GM23338 (cell line): ENCODE data around the gene SIRT3. TPM values are rescaled to one million over a fixed set of nuclear protein-coding genes. Genes with fewer than 3 reads are reported as not detected.

Experiments
- ATAC-seq: fragments of 200-7000 bp; cut with Tn5 transposase; 3 replicates; pipeline ENCODE4 v1.9.1; 2020
- DNase-seq: peaks from one replicate; pipeline ENCODE4 v3.0.0-alpha.2; 2015; ENCODE audit warnings: low spot score
- H2AFZ ChIP-seq: fragments of 200-600 bp; sonication (generic); 2 replicates; pipeline ENCODE4 v1.8.0; 2016; ENCODE audit warnings: antibody characterized with exemption, mild to moderate bottlenecking, moderate library complexity
- H3F3A ChIP-seq: fragments of 200-600 bp; sonication (generic); replicated peaks from 2 replicates; pipeline ENCODE4 v1.8.0; 2017; ENCODE audit warnings: antibody characterized with exemption, mixed run types, low read depth
- H3K27ac ChIP-seq: fragments of 200-600 bp; sonication (generic); 2 replicates; pipeline ENCODE4 v1.6.1; 2016; ENCODE audit warnings: low read depth
- H3K27me3 ChIP-seq: fragments of 200-600 bp; sonication (generic); 2 replicates; pipeline ENCODE4 v1.8.0; 2016; ENCODE audit warnings: mild to moderate bottlenecking, mixed run types, moderate library complexity; ENCODE audit not compliant: insufficient read depth
- H3K36me3 ChIP-seq: fragments of 200-600 bp; sonication (generic); 2 replicates; pipeline ENCODE4 v1.8.0; 2016; ENCODE audit warnings: mild to moderate bottlenecking; ENCODE audit not compliant: insufficient read depth
- H3K4me1 ChIP-seq: fragments of 200-600 bp; sonication (generic); 2 replicates; pipeline ENCODE4 v1.8.0; 2016; ENCODE audit warnings: mild to moderate bottlenecking, moderate library complexity; ENCODE audit not compliant: insufficient read depth
- H3K4me2 ChIP-seq: fragments of 200-600 bp; sonication (generic); 2 replicates; pipeline ENCODE4 v1.7.1; 2017; ENCODE audit warnings: mixed run types
- H3K4me3 ChIP-seq: fragments of 200-600 bp; sonication (generic); 2 replicates; pipeline ENCODE4 v1.6.1; 2016; ENCODE audit warnings: mixed run types
- H3K79me2 ChIP-seq: fragments of 200-600 bp; sonication (generic); replicated peaks from 2 replicates; pipeline ENCODE4 v1.8.0; 2017; ENCODE audit warnings: mild to moderate bottlenecking; ENCODE audit not compliant: insufficient read depth
- H3K9me2 ChIP-seq: fragments of 200-600 bp; sonication (generic); 2 replicates; pipeline ENCODE4 v1.8.0; 2017; ENCODE audit not compliant: insufficient read depth
- H4K20me1 ChIP-seq: fragments of 200-600 bp; sonication (generic); replicated peaks from 2 replicates; pipeline ENCODE4 v1.8.0; 2017; ENCODE audit warnings: mild to moderate bottlenecking; ENCODE audit not compliant: insufficient read depth
- H3K27ac Mint-ChIP-seq: 2 replicates; pipeline ENCODE4 v1.8.0; 2020; ENCODE audit warnings: inconsistent platforms, mild to moderate bottlenecking, moderate library complexity, mixed read lengths
- H3K27me3 Mint-ChIP-seq: 3 replicates; pipeline ENCODE4 v1.8.0; 2022; ENCODE audit warnings: low read depth, mild to moderate bottlenecking, moderate library complexity, mixed read lengths, inconsistent platforms; ENCODE audit not compliant: insufficient read depth, poor library complexity
- H3K36me3 Mint-ChIP-seq: 3 replicates; pipeline ENCODE4 v1.8.0; 2021; ENCODE audit warnings: low read depth, mild to moderate bottlenecking, inconsistent platforms, moderate library complexity, mixed read lengths
- H3K4me1 Mint-ChIP-seq: 3 replicates; pipeline ENCODE4 v1.8.0; 2020; ENCODE audit warnings: mild to moderate bottlenecking, inconsistent platforms, mixed read lengths
- H3K4me3 Mint-ChIP-seq: 3 replicates; pipeline ENCODE4 v1.8.0; 2021; ENCODE audit warnings: moderate library complexity, mild to moderate bottlenecking, inconsistent platforms, mixed read lengths
- H3K9me3 Mint-ChIP-seq: 3 replicates; pipeline ENCODE4 v1.8.0; 2020; ENCODE audit warnings: moderate library complexity, mild to moderate bottlenecking, inconsistent platforms, mixed read lengths
- CREB1 ChIP-seq: fragments of 250-450 bp; sonication (Bioruptor Pico); IDR thresholded peaks from 2 replicates; pipeline ENCODE4 v1.5.0; 2020; ENCODE audit warnings: low read depth, mild to moderate bottlenecking, moderate library complexity
- ETS1 ChIP-seq: IDR thresholded peaks from 2 replicates; pipeline ENCODE4 v1.6.1; 2016; ENCODE audit warnings: antibody characterized with exemption
- EZH2 ChIP-seq: fragments of 200-600 bp; sonication (generic); IDR thresholded peaks from one replicate; pipeline ENCODE4 v1.8.0; 2017; ENCODE audit warnings: antibody characterized with exemption, mild to moderate bottlenecking, low read depth; ENCODE audit not compliant: unreplicated experiment
- EZH2phosphoT487 ChIP-seq: fragments of 200-600 bp; sonication (generic); IDR thresholded peaks from one replicate; pipeline ENCODE4 v1.8.1; 2018; ENCODE audit warnings: antibody characterized with exemption; ENCODE audit not compliant: unreplicated experiment
- JUNB ChIP-seq: IDR thresholded peaks from one replicate; pipeline ENCODE4 v1.6.1; 2016; ENCODE audit warnings: antibody characterized with exemption; ENCODE audit not compliant: unreplicated experiment
- NANOG ChIP-seq: IDR thresholded peaks from 2 replicates; pipeline ENCODE4 v1.6.1; 2016; ENCODE audit warnings: antibody characterized with exemption, borderline replicate concordance
- POLR2AphosphoS5 ChIP-seq: IDR thresholded peaks from 2 replicates; pipeline ENCODE4 v1.6.1; 2016; ENCODE audit warnings: antibody characterized with exemption, low read depth
- REST ChIP-seq: IDR thresholded peaks from one replicate; pipeline ENCODE4 v1.6.1; 2018; ENCODE audit warnings: antibody characterized with exemption; ENCODE audit not compliant: unreplicated experiment
- STAT1 ChIP-seq: IDR thresholded peaks from one replicate; pipeline ENCODE4 v1.6.1; 2016; ENCODE audit warnings: antibody characterized with exemption; ENCODE audit not compliant: unreplicated experiment
- ZNF114 ChIP-seq: fragments of 250-450 bp; sonication (Bioruptor Pico); IDR thresholded peaks from 2 replicates; pipeline ENCODE4 v1.5.0; 2020; ENCODE audit warnings: mild to moderate bottlenecking, moderate library complexity
- ZNF331 ChIP-seq: fragments of 250-450 bp; sonication (Bioruptor Pico); IDR thresholded peaks from 2 replicates; pipeline ENCODE4 v1.5.0; 2020; ENCODE audit warnings: low read depth, mild to moderate bottlenecking, moderate library complexity
- polyA plus RNA-seq: library from polyadenylated mRNA; unstranded; fragments of >200 nt; fragmentation: Nextera tagmentation; extraction: Ambion mirVana; gene quantifications from 2 replicates; pipeline ENCODE4 v1.2.1, GENCODE V29; 2016
- total RNA-seq: library from RNA; depleted of rRNA; stranded (reverse); fragments of >200 nt; shearing (Covaris generic); gene quantifications from 2 replicates; pipeline ENCODE4 v1.2.3, GENCODE V29; 2014
- TF ChIP-seq, protein P1 (sequence below): fragments of 250-450 bp; sonication (Bioruptor Pico); IDR thresholded peaks from 2 replicates; pipeline ENCODE4 v1.5.0; 2020; ENCODE audit warnings: mild to moderate bottlenecking, moderate library complexity
- TF ChIP-seq, protein P2 (sequence below), 2 experiments: fragments of 200-600 bp in 1 of 2; sonication (generic) in 1 of 2; conservative IDR thresholded peaks; 2 replicates each; pipeline versions ENCODE4 v1.5.1 to v1.6.1; 2016 to 2017; ENCODE audit warnings: antibody characterized with exemption in 2 of 2, low read depth in 2 of 2, mild to moderate bottlenecking in 2 of 2, moderate library complexity in 1 of 2

SIRT3 gene
- total and polyA plus RNA-seq, 2 experiments from 2014 or later: 7.0 to 11.4 TPM

GRCh38 chr11:210122-210802 is 25.9 kb downstream of the SIRT3 start:
- Histone ChIP-seq H3K27me3 (no peaks in the 10 kb centered on the region), H3K9me2 (no peaks in the 10 kb centered on the region), H3K79me2 (peaks cover 27% of the 10 kb centered on the region), H3K4me3 (no peak overlapping the region; the same call in 1 of the 2 replicates), H3K27ac (no peak overlapping the region), H3K36me3 (peaks cover 8% of the 10 kb centered on the region), H3F3A (peaks cover 13% of the 10 kb centered on the region), H2AFZ (no peak overlapping the region), H3K4me2 (no peak overlapping the region), H4K20me1 (peaks cover 4% of the 10 kb centered on the region), H3K4me1 (peaks cover 12% of the 10 kb centered on the region; the same call in 1 of the 2 replicates)
- Mint-ChIP-seq H3K27ac (no peak overlapping the region), H3K36me3 (peaks cover 62% of the 10 kb centered on the region), H3K27me3 (peaks cover 14% of the 10 kb centered on the region), H3K4me3 (peak overlapping the region; percentile 99), H3K4me1 (peaks cover 8% of the 10 kb centered on the region; the same call in 2 of the 3 replicates), H3K9me3 (no peaks in the 10 kb centered on the region; the same call in 2 of the 3 replicates)
- DNase-seq: no peak
- ATAC-seq: no peak
- no peak for TF ChIP-seq CREB1
- TF ChIP-seq JUNB: no peak
- no peak for TF ChIP-seq POLR2AphosphoS5
- TF ChIP-seq EZH2phosphoT487: no peak
- TF ChIP-seq REST: no peak
- TF ChIP-seq ETS1: no peak
- TF ChIP-seq EZH2: no peak
- TF ChIP-seq STAT1: no peak
- TF ChIP-seq NANOG: no peak
- no peak for TF ChIP-seq ZNF114 (CRISPR knock-in tag)
- no peak for TF ChIP-seq ZNF331
- TF ChIP-seq, protein P1, sequence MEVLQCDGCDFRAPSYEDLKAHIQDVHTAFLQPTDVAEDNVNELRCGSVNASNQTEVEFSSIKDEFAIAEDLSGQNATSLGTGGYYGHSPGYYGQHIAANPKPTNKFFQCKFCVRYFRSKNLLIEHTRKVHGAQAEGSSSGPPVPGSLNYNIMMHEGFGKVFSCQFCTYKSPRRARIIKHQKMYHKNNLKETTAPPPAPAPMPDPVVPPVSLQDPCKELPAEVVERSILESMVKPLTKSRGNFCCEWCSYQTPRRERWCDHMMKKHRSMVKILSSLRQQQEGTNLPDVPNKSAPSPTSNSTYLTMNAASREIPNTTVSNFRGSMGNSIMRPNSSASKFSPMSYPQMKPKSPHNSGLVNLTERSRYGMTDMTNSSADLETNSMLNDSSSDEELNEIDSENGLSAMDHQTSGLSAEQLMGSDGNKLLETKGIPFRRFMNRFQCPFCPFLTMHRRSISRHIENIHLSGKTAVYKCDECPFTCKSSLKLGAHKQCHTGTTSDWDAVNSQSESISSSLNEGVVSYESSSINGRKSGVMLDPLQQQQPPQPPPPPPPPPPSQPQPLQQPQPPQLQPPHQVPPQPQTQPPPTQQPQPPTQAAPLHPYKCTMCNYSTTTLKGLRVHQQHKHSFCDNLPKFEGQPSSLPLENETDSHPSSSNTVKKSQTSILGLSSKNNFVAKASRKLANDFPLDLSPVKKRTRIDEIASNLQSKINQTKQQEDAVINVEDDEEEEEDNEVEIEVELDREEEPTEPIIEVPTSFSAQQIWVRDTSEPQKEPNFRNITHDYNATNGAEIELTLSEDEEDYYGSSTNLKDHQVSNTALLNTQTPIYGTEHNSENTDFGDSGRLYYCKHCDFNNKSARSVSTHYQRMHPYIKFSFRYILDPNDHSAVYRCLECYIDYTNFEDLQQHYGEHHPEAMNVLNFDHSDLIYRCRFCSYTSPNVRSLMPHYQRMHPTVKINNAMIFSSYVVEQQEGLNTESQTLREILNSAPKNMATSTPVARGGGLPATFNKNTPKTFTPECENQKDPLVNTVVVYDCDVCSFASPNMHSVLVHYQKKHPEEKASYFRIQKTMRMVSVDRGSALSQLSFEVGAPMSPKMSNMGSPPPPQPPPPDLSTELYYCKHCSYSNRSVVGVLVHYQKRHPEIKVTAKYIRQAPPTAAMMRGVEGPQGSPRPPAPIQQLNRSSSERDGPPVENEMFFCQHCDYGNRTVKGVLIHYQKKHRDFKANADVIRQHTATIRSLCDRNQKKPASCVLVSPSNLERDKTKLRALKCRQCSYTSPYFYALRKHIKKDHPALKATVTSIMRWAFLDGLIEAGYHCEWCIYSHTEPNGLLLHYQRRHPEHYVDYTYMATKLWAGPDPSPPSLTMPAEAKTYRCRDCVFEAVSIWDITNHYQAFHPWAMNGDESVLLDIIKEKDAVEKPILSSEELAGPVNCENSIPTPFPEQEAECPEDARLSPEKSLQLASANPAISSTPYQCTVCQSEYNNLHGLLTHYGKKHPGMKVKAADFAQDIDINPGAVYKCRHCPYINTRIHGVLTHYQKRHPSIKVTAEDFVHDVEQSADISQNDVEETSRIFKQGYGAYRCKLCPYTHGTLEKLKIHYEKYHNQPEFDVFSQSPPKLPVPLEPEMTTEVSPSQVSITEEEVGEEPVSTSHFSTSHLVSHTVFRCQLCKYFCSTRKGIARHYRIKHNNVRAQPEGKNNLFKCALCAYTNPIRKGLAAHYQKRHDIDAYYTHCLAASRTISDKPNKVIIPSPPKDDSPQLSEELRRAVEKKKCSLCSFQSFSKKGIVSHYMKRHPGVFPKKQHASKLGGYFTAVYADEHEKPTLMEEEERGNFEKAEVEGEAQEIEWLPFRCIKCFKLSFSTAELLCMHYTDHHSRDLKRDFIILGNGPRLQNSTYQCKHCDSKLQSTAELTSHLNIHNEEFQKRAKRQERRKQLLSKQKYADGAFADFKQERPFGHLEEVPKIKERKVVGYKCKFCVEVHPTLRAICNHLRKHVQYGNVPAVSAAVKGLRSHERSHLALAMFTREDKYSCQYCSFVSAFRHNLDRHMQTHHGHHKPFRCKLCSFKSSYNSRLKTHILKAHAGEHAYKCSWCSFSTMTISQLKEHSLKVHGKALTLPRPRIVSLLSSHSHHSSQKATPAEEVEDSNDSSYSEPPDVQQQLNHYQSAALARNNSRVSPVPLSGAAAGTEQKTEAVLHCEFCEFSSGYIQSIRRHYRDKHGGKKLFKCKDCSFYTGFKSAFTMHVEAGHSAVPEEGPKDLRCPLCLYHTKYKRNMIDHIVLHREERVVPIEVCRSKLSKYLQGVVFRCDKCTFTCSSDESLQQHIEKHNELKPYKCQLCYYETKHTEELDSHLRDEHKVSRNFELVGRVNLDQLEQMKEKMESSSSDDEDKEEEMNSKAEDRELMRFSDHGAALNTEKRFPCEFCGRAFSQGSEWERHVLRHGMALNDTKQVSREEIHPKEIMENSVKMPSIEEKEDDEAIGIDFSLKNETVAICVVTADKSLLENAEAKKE (CRISPR knock-in tag): no peak
- TF ChIP-seq, protein P2, sequence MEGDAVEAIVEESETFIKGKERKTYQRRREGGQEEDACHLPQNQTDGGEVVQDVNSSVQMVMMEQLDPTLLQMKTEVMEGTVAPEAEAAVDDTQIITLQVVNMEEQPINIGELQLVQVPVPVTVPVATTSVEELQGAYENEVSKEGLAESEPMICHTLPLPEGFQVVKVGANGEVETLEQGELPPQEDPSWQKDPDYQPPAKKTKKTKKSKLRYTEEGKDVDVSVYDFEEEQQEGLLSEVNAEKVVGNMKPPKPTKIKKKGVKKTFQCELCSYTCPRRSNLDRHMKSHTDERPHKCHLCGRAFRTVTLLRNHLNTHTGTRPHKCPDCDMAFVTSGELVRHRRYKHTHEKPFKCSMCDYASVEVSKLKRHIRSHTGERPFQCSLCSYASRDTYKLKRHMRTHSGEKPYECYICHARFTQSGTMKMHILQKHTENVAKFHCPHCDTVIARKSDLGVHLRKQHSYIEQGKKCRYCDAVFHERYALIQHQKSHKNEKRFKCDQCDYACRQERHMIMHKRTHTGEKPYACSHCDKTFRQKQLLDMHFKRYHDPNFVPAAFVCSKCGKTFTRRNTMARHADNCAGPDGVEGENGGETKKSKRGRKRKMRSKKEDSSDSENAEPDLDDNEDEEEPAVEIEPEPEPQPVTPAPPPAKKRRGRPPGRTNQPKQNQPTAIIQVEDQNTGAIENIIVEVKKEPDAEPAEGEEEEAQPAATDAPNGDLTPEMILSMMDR (conservative IDR thresholded peaks at IDR 0.05; ENCODE audit: low read depth in 2 of 2): no peak
